Lower leg skin (tissue), 4 donors: ENCODE results near the gene RLF. TPM values are rescaled to one million over a fixed set of nuclear protein-coding genes. Genes with fewer than 3 reads are reported as not detected.
"Not testable (repeated sequence)": the region's sequence is repeated elsewhere in the genome, so short reads cannot be mapped to it uniquely, and the experiment has no call there.

Experiments
- DNase-seq, 2 donors: peaks; one replicate each; pipeline ENCODE4 v3.0.0-alpha.2; 2019; ENCODE audit warnings: low spot score in 2 of 2
- H3K4me3 ChIP-seq: fragments of 200-600 bp; sonication (generic); 2 replicates; pipeline ENCODE4 v1.5.1; 2017; ENCODE audit warnings: mild to moderate bottlenecking, low read depth; ENCODE audit not compliant: poor library complexity, severe bottlenecking
- CTCF ChIP-seq, 3 donors: fragments of 450-650 bp; IDR thresholded peaks; one replicate each; pipeline ENCODE4 v1.5.1; 2016; ENCODE audit warnings: antibody characterized with exemption in 3 of 3, mild to moderate bottlenecking in 3 of 3, moderate library complexity in 2 of 3
- POLR2A ChIP-seq, 2 donors: fragments of 450-650 bp; IDR thresholded peaks; one replicate each; pipeline ENCODE4 v1.6.1; 2016 to 2017; ENCODE audit warnings: antibody characterized with exemption in 2 of 2, mild to moderate bottlenecking in 1 of 2, moderate library complexity in 1 of 2
- WGBS, 2 donors: methylation state at CpG; one replicate each; pipeline ENCODE4 v1.1.5; 2018; 5-methylcytosine and 5-hydroxymethylcytosine counted together
- intact Hi-C: fragments of 100-400 bp; cut with DNase I; formaldehyde crosslinking; loops from one replicate; pipeline ENCODE4 v1.15.0; 2023; ENCODE audit warnings: low total_unique reads
- total RNA-seq, 4 donors: library from RNA; depleted of rRNA; stranded (reverse); fragments of >200 nt; gene quantifications; one replicate each; pipeline ENCODE4 v1.1.0, GENCODE V29; 2016

The RLF gene
- total RNA-seq, 4 donors from 2014 or later, result 22.8 to 30.9 (median 25.3) TPM

GRCh38 chr1:40160806-40161124, 422 bp upstream of the RLF start:
- TF ChIP-seq CTCF (IDR thresholded peaks at IDR 0.05) (no peak), POLR2A (IDR thresholded peaks at IDR 0.05) (no peak)
- H3K4me3 ChIP-seq, result peak overlapping the region; percentile 91
- WGBS, 2 donors, result 24 to 37% methylated on average over 7 of the region's 7 CpGs
- no peak for DNase-seq
- intact Hi-C loops, result no loop called here

GRCh38 chr1:40161888-40162397, 756 bp downstream of the RLF start:
- 0 to 1% methylated on average over 16 of the region's 16 CpGs for whole genome bisulfite sequencing, 2 donors
- intact Hi-C loops, result no loop called here
- peak overlapping the region; percentile 91 for H3K4me3 ChIP-seq
- peak in 1 of 2 donors; percentile 32 for DNase-seq
- TF ChIP-seq CTCF (IDR thresholded peaks at IDR 0.05) (no peak), POLR2A (IDR thresholded peaks at IDR 0.05) (no peak)

DNA sequence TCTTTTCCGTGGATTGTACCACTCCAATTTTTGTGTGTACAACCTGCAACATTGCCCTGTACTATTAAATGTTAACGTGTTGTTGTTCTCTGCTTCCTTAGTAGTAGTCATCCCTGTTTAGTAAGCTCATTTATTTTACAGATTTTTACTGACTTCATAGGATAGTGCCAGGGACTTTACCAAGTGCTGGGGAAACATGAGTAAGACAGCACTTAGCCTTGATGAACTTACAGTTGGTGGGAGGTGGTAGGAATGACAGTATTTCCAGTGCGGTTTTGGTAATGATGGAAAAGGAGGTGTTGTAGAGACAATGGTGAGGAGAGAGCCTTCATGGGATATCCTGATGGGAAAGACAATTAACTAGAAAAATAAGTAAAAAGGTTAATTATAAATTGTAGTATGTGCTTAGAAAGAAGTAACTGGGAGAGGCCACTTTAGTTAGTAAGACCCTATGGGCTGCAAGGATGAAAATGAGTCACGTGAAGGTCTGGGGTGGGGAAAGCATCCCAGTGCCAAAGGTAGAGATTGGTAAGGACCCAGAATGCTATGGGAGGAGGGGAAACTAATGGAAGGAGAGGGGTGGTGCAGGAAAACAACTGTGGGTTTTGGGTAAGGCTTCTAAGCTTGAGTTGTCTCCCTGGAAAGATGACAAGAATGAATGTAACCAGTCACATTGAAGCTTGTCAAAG, 1.7 kb downstream of the RLF start:
- intact Hi-C loops, result no loop called here
- H3K4me3 ChIP-seq, result peak overlapping the region; percentile 91
- TF ChIP-seq POLR2A (IDR thresholded peaks at IDR 0.05) (no peak), CTCF (IDR thresholded peaks at IDR 0.05) (no peak)
- no peak for DNase-seq
- 6 to 8% methylated on average over 4 of the region's 4 CpGs for WGBS, 2 donors

DNA sequence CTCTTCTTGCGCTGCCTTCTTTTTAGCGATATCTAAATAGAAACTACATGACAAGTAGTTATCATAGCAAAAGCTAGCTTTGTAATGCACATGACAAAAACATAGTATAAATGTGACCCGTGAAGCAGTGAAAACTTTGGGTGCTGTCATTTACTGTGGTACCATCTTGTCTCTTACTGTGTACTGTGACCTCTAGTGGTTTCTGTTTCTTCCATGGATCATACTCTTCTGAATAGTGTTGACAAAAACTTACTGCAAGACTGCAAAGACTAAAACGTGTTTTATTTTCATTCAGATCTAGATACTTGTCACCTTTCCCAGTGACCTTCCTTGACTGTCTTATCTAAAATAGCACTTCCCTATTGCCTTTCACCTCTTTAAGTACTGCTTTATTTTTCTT, 6.1 kb downstream of the RLF start:
- no peak for DNase-seq
- intact Hi-C loops, result no loop called here
- no peak overlapping the region for H3K4me3 ChIP-seq
- WGBS, 2 donors, result 77 to 82% methylated on average over 4 of the region's 4 CpGs
- no peak for TF ChIP-seq POLR2A (IDR thresholded peaks at IDR 0.05)
- TF ChIP-seq CTCF (IDR thresholded peaks at IDR 0.05), result no peak

GRCh38 chr1:40171036-40171435, 9.8 kb downstream of the RLF start:
- 85% methylated on average over 3 of the region's 3 CpGs for WGBS, 2 donors
- no peak for TF ChIP-seq POLR2A (IDR thresholded peaks at IDR 0.05)
- TF ChIP-seq CTCF (IDR thresholded peaks at IDR 0.05), result no peak
- intact Hi-C loops, result no loop called here
- DNase-seq, result no peak
- no peak overlapping the region for H3K4me3 ChIP-seq

DNA sequence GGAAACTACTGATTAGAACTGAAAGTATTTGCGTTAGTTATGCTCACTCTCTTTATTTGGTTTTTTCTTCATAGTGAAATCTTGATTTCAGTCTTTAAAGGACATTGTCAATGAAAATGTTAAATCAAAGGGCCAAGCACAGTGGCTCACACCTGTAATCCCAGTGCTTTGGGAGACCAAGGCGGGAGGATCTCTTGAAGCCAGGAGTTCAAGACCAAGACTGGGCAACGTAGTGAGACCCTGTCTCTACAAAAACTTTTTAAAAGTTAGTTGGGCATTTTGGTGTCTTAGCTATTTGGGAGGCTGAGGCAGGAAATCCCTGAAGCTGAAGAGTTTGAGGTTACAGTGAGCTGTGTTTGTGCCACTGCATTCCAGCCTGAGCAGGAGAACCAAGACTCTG, 13.6 kb downstream of the RLF start:
- H3K4me3 ChIP-seq, result no peak overlapping the region
- intact Hi-C loops, result no loop called here
- DNase-seq, result no peak
- 89 to 90% methylated on average over 3 of the region's 3 CpGs for WGBS, 2 donors
- no peak for TF ChIP-seq CTCF (IDR thresholded peaks at IDR 0.05)
- no peak for TF ChIP-seq POLR2A (IDR thresholded peaks at IDR 0.05)

DNA sequence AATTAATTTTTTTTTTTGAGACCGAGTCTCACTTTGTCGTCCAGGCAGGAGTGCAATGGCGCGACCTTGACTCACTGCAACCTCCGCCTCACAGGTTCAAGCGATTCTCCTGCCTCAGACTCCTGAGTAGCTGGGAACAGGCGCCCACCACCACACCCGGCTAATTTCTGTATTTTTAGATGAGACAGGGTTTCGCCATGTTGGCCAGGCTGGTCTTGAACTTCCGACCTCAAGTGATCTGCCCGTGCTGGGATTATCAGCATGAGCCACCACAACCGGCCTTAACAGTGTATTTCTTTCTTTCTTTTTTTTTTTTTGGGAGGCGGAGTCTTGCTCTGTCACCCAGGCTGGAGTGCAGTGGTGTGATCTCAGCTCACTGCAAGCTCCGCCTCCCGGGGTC, 15.8 kb downstream of the RLF start:
- WGBS, 2 donors, result 95 to 97% methylated on average over 15 of the region's 15 CpGs
- H3K4me3 ChIP-seq, DNase-seq, intact Hi-C loops: not testable (repeated sequence)
